SU-DHL-6 (cell line): ENCODE results near the gene NOS1AP.

Experiments used
- H2AFZ ChIP-seq: fragments of 200-600 bp; sonication (generic); 2 replicates; pipeline ENCODE4 v1.6.1; 2014; ENCODE audit warnings: low read depth, mild to moderate bottlenecking, moderate library complexity, mixed read lengths, antibody characterized with exemption, low read length; ENCODE audit not compliant: severe bottlenecking
- H3F3A ChIP-seq: fragments of 200-600 bp; shearing (Covaris generic); 2 replicates; pipeline ENCODE4 v1.6.0; 2016; ENCODE audit warnings: antibody characterized with exemption, mild to moderate bottlenecking; ENCODE audit not compliant: insufficient read depth
- H3K27ac ChIP-seq: fragments of 200-600 bp; sonication (generic); 2 replicates; pipeline ENCODE4 v1.5.1; 2016; ENCODE audit warnings: low read depth, mild to moderate bottlenecking, low read length, moderate library complexity, mixed read lengths
- H3K27me3 ChIP-seq: fragments of 200-600 bp; sonication (generic), shearing (Covaris generic); 2 replicates; pipeline ENCODE4 v1.6.0; 2014; ENCODE audit warnings: mild to moderate bottlenecking, low read length
- H3K36me3 ChIP-seq: fragments of 200-600 bp; sonication (generic); 2 replicates; pipeline ENCODE4 v1.6.1; 2014; ENCODE audit warnings: mild to moderate bottlenecking, low read length, mixed read lengths
- H3K4me2 ChIP-seq: fragments of 300-600, 200-600 bp; shearing (Covaris generic), sonication (generic); 2 replicates; pipeline ENCODE4 v1.6.0; 2014; ENCODE audit warnings: low read length, low read depth, mild to moderate bottlenecking; ENCODE audit not compliant: poor library complexity, severe bottlenecking
- H3K4me3 ChIP-seq: fragments of 200-600 bp; sonication (generic); 2 replicates; pipeline ENCODE4 v1.5.1; 2014; ENCODE audit warnings: antibody characterized with exemption, low read length, mild to moderate bottlenecking, mixed read lengths; ENCODE audit not compliant: insufficient read depth, poor library complexity, severe bottlenecking
- H3K79me2 ChIP-seq: fragments of 200-600 bp; sonication (generic); 2 replicates; pipeline ENCODE4 v1.6.1; 2014; ENCODE audit warnings: mild to moderate bottlenecking, low read length, moderate library complexity; ENCODE audit not compliant: insufficient read depth
- H3K9ac ChIP-seq: fragments of 200-600 bp; sonication (generic); 2 replicates; pipeline ENCODE4 v1.7.0; 2014; ENCODE audit warnings: mild to moderate bottlenecking, low read length
- H3K9me2 ChIP-seq: fragments of 200-600 bp; sonication (generic); replicated peaks from 2 replicates; pipeline ENCODE4 v1.6.1; 2014; ENCODE audit warnings: low read length; ENCODE audit not compliant: insufficient read depth
- H3K9me3 ChIP-seq: fragments of 200-600 bp; sonication (generic); 2 replicates; pipeline ENCODE4 v1.6.1; 2014; ENCODE audit warnings: low read length, mixed read lengths; ENCODE audit not compliant: insufficient read depth
- H4K20me1 ChIP-seq: fragments of 200-600 bp; sonication (generic); 2 replicates; pipeline ENCODE4 v1.6.1; 2014; ENCODE audit warnings: low read depth, mild to moderate bottlenecking, antibody characterized with exemption, low read length, moderate library complexity, mixed read lengths
- EZH2phosphoT487 ChIP-seq: fragments of 200-600 bp; sonication (generic), shearing (Covaris generic); conservative IDR thresholded peaks from 2 replicates; pipeline ENCODE4 v1.6.1; 2018; ENCODE audit warnings: mild to moderate bottlenecking, antibody characterized with exemption, low read length, moderate library complexity, mixed read lengths
- TF ChIP-seq, protein P1 (sequence below): fragments of 200-600 bp; sonication (generic); IDR thresholded peaks from one replicate; pipeline ENCODE4 v1.5.1; 2017; ENCODE audit warnings: antibody characterized with exemption, mild to moderate bottlenecking, low read length, moderate library complexity; ENCODE audit not compliant: insufficient read depth, poor library complexity, severe bottlenecking

NOS1AP gene

DNA sequence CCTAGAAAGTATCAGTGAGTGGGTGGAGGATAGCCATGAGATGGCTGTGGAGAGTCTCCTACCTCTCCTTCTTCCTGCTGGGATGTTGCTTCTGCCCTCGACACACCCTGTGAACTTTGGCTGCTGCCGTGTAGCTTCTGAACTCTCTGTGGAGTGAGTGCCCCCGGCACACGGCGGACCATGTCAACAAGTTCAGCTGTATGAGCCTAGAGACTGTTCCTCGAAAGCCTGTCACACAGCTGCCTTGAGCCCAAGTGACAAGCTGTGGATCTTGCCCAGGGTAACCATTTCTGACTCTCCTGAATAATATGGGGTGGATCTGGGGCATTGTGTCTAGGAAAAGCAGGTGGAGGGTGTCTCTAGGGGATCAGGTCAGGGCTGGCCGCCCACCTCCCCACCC, 143.2 kb downstream of the NOS1AP start:
- no peak overlapping the region for H3K9ac ChIP-seq
- H3K27me3 ChIP-seq = no peaks in the 10 kb centered on the region
- H3K27ac ChIP-seq = no peak overlapping the region
- H3K36me3 ChIP-seq = no peaks in the 10 kb centered on the region
- H3K4me2 ChIP-seq = no peak overlapping the region
- no peak overlapping the region for H2AFZ ChIP-seq
- no peaks in the 10 kb centered on the region for H4K20me1 ChIP-seq
- no peak for TF ChIP-seq EZH2phosphoT487
- TF ChIP-seq, protein P1, sequence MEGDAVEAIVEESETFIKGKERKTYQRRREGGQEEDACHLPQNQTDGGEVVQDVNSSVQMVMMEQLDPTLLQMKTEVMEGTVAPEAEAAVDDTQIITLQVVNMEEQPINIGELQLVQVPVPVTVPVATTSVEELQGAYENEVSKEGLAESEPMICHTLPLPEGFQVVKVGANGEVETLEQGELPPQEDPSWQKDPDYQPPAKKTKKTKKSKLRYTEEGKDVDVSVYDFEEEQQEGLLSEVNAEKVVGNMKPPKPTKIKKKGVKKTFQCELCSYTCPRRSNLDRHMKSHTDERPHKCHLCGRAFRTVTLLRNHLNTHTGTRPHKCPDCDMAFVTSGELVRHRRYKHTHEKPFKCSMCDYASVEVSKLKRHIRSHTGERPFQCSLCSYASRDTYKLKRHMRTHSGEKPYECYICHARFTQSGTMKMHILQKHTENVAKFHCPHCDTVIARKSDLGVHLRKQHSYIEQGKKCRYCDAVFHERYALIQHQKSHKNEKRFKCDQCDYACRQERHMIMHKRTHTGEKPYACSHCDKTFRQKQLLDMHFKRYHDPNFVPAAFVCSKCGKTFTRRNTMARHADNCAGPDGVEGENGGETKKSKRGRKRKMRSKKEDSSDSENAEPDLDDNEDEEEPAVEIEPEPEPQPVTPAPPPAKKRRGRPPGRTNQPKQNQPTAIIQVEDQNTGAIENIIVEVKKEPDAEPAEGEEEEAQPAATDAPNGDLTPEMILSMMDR = no peak
- no peaks in the 10 kb centered on the region for H3K79me2 ChIP-seq
- no peaks in the 10 kb centered on the region for H3F3A ChIP-seq
- no peaks in the 10 kb centered on the region for H3K9me2 ChIP-seq
- H3K9me3 ChIP-seq = no peaks in the 10 kb centered on the region
- H3K4me3 ChIP-seq = no peak overlapping the region

DNA sequence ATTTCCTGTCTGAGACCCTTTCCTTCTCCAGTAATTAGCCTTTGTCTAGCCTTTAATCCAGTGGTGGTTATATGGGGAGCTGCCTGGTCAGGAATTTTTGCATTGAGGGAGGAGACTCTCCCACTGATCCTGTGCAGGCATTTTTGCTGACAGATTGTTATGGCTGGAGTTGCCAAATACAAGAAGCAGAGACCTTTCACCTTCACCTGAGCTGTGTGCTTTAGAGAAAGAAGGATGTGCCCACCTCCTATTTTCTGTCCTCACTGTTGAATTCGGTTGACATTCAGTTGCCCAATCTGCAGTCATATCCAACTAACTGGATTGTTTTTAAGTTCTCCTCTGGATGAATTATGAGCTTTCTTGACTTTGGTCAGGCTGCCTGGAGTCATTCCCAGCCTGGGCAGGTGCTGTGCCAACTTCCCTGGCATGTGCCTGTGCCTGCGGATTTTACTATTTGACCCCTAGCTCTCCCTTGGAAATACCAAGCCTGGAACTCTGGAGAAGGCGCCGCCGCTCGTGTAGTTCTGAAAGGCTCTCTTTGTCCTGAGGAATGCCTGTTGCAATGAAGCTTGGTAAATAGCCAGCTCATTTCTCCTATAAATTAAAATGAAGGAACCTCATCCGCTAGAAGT, 143.9 kb downstream of the NOS1AP start:
- no peak for TF ChIP-seq EZH2phosphoT487
- TF ChIP-seq, protein P1 = no peak
- H3K27me3 ChIP-seq = no peaks in the 10 kb centered on the region
- H3K79me2 ChIP-seq = no peaks in the 10 kb centered on the region
- no peaks in the 10 kb centered on the region for H3K36me3 ChIP-seq
- no peaks in the 10 kb centered on the region for H4K20me1 ChIP-seq
- no peaks in the 10 kb centered on the region for H3K9me3 ChIP-seq
- no peak overlapping the region for H3K4me3 ChIP-seq
- no peak overlapping the region for H3K27ac ChIP-seq
- H3K4me2 ChIP-seq = no peak overlapping the region
- no peak overlapping the region for H2AFZ ChIP-seq
- no peaks in the 10 kb centered on the region for H3F3A ChIP-seq
- H3K9me2 ChIP-seq = no peaks in the 10 kb centered on the region
- no peak overlapping the region for H3K9ac ChIP-seq

DNA sequence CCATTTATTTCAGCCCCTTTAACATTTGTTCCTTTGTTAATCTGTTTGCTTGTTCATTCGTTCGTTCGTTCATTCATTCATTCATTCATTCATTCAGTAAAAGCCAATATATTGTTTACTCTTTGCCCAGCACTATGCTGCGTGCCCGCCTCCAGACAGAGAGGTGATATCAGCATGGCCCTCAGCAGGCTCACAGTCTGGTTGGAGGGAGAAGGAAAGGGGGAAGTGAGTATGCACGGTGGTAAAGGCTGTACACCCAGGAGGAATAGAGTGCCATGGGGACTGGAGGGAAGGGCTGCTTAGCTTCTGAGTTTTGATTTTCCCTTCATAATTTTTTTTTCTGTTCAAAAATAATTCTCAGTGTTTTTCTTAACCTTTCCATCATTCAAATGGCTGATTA, 144.7 kb downstream of the NOS1AP start:
- no peaks in the 10 kb centered on the region for H4K20me1 ChIP-seq
- H2AFZ ChIP-seq = no peak overlapping the region
- no peaks in the 10 kb centered on the region for H3F3A ChIP-seq
- H3K9me3 ChIP-seq = no peaks in the 10 kb centered on the region
- no peaks in the 10 kb centered on the region for H3K79me2 ChIP-seq
- no peak overlapping the region for H3K9ac ChIP-seq
- TF ChIP-seq, protein P1 = no peak
- TF ChIP-seq EZH2phosphoT487 = no peak
- H3K9me2 ChIP-seq = no peaks in the 10 kb centered on the region
- no peaks in the 10 kb centered on the region for H3K27me3 ChIP-seq
- H3K4me2 ChIP-seq = no peak overlapping the region
- no peak overlapping the region for H3K4me3 ChIP-seq
- no peaks in the 10 kb centered on the region for H3K36me3 ChIP-seq
- H3K27ac ChIP-seq = no peak overlapping the region
